Activated T-cell treated with anti-CD3 and anti-CD28 coated beads for 24 hours (primary cell): ENCODE results near the gene FRAT2.
"Not testable (repeated sequence)": the region's sequence is repeated elsewhere in the genome, so short reads cannot be mapped to it uniquely, and the experiment has no call there.

Experiments used
- DNase-seq: peaks from one replicate; pipeline ENCODE4 v3.0.0-alpha.2; 2020; ENCODE audit warnings: low read depth

Gene FRAT2

DNA sequence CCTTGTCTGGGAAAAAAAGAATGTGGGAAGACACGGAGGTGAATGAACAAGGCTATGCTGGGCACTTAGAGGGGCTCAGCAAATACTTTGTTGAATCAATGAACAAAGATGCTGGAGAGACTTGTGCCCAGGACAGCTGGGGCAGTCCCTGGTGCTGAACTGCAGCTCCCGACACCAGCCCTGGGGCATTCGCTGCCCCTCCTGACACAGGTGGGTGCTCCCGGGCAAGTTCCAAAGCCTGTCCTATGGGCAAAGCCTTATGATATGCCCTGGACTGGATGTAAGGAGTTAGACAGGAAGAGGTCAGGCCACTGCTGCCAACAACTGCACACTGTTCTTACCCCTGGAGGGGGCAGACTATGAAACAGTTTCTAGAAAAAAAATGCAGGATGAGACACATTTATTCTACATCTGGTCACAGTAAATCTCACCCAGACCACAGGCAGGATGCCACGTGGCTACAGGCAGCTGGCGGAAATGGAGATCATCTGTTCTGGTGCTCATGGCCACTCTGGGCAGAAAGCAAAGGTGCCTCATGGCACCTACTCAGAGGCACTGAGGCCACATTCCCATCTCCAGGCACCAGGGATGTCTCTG is 21.9 kb upstream of the FRAT2 start:
- DNase-seq, result no peak

DNA sequence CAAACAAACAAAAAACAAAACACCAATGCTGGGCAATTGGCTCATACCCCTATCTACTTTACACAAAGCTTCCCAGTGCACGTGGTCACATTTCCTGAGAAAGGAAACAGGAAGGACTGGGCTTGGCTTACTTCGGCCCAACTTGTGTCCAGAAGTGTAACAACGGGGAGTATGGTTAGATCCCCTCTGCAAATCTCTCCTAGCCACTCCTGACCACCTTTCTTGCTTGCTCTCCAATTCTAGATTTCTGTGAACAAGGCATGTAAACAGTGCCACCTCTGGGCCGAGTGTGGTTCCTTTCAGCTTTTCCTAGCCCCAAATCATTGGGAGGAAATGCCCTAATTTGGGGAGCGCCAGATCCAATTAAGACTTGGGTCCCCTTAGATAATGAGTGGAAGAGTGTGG is 21.0 kb upstream of the FRAT2 start:
- no peak for DNase-seq

DNA sequence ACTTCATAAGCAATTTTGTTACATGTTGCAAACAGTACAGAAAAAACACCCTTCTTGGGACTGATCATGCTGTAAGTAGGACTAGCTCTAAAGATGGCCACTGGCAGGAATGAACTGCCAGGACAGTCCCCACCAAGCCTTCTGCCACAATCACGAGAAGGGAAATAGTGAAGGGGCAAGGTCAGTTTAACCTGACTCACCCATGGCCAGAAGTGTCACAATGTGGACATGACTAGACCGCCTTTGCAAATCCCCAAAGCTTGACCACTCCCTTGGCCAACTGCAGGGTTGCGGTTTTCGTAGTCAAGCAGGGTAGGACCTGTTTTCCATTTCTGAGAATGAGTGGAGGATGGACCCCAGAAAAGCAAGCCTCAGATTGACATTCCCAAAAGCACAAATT is 19.4 kb upstream of the FRAT2 start:
- no peak for DNase-seq

DNA sequence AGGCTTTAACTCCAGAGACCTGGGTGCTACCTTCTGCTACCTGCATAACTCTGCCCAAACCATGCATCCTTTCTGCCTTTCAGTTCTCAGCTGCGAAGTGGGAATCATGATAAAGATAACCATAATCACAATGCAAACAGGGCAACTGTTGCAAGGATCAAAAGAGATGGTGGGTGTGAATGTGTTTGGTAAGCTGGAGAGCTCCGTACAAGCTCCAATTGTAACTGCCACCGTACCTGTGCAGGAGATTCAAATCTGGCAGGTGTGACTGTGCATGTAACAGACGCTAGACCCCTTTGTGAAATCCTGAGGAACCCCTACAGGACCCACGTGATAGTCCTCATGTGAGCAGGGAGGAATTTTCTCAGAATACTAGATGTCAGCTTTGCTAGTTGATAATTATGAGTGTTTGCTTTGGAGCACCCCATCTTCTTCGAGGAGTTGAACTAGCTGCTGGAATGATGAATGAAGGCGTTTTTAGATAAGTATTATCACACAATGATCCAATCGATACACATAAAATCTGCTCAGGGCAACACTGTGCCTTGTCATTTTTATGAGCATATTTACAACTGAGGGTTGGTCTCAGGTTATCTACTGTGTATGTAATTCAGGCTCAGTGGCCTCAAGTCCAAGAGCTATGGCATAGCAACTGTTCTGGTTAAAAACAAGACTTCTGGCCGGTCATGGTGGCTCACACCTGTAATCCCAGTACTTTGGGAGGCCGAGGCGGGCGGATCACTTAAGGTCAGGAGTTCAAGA is 15.4 kb upstream of the FRAT2 start:
- DNase-seq, result no peak

DNA sequence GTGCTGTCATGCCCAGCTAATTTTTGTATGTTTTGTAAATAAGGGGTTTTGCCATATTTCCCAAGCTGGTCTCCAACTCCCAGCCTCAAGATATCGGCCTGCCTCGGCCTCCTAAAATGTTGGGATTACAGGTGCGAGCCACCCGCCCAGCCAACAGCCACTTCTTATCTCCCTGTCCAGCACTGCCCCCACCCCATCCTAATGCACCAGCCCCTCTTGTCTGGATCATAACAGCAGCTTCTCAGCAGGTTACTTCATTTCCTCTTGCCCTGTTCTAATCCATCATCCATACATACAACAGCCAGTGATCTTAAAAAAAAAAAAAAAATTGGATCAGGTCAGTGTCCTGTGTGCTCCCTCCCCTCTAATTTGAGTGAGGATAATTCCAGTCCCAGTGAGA is 12.8 kb upstream of the FRAT2 start:
- no peak for DNase-seq

DNA sequence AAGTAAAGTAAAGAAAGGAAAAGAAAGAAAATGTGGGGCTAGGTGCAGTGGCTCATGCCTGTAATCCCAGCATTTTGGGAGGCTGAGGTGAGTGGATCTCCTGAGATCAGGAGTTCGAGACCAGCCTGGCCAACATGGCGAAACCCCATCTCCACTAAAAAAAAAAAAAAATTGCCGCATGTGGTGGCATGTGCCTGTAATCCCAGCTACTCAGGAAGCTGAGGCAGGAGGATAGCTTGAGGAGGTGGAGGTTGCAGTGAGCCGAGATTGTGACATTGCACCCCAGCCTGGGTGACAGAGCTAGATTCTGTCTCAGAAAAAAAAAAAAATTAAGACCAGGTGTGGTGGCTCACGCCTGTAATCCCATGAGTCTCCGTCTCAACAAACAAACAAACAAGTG is 9.1 kb upstream of the FRAT2 start:
- DNase-seq, result not testable (repeated sequence)

DNA sequence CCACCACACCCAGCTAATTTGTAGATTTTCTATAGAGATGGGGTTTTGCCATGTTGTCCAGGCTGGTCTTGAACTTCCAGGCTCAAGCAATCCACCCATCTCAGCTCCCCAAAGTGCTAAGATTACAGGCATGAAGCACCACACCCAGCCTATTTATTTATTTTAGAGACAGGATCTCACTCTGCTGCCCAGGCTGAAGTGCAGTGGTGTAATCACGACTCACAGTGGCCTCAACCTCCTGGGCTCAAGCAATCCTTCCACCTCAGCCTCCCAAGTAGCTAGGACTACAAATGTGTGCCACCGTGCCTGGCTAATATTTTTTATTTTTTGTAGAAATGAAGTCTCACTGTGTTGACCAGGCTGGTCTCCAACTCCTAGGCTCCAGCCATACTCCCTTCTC is 6.9 kb upstream of the FRAT2 start:
- no peak for DNase-seq

DNA sequence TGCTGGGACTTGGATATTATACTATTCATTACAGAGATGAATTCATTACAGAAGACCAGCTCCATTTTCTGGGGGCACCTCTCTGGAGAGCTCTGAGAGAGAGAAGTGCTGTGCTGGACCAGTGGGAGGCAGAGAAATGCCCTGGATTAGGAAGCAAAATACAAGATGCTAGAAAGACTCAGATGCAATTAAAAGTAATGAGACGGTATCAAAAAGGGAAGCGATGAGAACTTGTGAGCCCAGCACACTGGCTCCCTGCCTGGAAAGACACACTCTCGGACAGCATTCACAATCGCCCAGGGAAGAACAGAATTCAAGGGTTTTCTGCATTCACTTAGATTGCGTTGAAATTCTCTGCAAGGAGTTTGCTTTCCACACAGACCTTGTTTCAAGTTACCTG is 3.5 kb upstream of the FRAT2 start:
- DNase-seq, result no peak

DNA sequence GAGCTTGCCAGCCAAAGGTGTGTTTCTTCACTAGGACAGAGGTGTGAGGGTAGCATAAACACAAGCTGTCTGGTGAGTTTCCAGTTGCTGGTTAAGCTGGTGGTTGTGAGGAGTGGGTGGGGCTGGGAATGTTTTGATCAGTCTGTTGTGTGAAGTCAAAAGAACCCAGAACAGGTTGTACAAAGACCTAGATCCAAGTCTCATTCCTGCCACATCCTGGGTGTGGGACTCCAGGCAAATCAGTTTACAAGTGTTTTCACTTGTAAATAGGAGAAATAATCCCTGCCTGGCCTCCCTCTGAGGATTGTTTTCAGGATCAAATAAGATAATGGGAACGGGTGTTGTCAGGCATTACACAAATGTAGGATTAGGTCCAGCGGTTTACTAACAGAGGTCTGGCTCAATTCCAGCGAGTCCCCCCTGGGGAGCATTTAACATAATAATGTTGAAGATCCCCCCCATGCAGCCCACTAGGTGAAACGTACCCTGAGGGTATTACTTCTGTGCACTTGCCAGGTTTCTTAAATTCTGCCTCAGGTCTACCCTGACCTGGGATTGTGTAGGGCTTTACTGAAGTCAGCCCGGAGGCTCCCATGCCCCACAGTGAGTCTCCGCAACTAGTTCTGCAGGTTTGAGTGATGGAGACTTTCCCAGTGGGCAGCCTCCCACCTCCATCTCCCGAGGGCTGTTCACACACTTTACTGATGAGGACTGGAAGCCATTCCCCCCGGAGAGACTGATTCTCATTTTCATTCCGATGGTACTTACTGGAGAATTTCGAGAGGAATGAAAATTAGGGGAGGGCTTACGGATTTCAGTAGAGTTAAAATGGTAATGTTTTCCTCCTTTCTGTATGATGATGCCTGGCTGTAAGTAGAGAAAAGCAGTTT is 2.7 kb upstream of the FRAT2 start:
- DNase-seq, result no peak

DNA sequence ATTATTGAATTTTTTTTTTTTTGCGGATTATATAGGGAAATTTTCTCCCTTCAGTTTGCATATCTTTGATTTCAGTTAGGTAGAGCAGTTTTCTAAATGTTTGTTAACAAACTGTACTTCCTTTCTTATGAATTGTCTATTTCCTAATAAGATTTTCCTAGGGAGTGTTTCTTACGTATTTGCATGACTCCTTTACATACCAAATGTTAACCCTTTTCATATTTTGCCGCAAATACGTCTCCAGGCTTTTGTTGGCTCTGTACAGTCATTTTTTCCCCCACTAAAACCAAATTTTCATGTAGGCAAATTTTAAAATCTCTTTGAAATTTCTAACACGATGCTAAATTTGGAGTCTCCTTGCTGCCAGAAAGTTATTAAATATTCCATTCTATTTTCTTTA is 1.9 kb upstream of the FRAT2 start:
- no peak for DNase-seq

DNA sequence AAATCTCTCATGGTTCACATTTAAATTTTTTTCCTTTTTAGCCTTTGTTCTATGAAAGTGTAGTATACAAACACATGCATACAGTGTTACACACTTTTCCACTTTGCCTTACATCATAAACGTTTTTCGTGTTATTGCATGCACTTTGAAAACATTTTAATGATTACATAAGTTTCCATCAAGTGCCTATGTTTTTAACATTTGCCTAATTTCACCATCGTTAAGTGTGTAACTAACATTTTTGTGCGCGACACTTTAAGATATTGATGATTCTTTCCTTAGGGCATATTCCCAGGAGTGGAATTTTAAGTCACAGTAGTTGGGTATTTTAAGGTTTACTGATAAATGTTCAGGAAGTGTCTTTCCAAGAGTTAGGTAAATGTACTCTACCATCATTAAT is 1.5 kb upstream of the FRAT2 start:
- no peak for DNase-seq

DNA sequence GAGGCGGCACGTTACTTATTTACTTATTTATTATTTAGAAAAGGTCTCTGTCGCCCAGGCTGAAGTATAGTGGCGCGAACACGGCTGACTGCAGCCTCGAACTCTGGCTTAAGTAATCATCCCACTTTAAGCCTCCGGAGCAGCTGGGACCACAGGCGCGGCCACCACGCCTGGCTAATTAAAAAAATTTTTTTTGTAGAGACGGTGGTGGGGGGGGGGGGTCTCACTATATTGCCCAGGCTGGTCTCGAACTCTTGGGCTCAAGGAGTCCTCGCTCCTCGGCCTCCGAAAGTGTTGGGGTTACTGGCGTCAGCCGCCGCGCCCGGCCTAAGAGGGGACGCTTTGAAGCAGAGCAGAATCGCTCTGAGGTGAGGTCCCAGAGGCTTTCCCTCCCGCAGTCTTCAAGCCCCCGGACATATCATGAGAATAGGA is 675 bp upstream of the FRAT2 start:
- DNase-seq, result no peak

DNA sequence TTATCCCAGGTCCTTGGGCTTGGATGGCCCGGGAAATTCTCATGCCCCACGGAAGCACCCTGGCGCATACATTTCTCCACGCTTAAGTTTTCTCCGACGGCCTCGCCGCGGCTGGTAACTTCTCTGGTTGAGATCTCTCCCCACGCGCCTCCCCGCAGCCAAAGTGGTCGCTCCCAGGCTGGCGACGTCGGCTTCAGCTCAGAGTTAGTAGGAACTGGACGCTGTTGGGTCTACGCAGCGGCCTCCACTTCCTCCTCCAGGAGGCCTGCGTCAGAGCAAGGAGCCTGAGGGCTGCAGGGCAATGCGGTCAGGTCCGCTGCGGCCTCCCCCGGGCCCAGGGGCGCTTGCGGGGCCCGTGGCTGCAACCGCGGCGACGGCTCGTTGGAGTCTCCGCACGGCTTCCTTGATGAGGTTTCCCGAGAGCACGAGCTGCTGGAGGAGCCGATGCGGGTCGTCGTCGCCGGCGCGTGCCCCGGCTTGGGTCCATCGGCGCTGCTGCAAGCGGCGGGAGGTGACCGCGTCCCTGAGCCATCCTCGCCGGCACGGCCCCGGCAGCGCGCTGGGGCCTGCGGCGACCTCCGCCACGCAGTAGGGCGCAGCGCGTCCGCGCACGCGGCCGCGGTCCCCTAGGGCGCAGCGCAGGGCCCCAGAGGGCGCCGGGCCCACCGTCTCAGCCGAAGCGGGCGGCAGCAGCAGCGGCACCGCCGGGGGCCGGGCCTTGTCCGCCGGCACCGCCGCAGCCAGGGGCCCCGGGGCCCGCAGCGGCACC is 744 bp downstream of the FRAT2 start:
- DNase-seq, result no peak

DNA sequence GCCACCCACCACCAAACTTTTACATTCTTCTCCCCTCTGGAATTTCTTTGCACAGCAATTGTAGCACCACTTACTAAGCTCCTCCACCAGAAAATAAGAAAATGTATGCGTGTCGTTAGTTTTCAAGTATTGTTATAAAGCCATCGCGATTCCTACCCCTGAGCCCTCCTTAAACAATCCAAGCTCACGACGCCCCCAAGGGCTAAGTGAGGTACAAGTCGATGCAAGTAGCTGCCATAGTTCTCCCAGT is 1.3 kb downstream of the FRAT2 start:
- DNase-seq, result no peak

DNA sequence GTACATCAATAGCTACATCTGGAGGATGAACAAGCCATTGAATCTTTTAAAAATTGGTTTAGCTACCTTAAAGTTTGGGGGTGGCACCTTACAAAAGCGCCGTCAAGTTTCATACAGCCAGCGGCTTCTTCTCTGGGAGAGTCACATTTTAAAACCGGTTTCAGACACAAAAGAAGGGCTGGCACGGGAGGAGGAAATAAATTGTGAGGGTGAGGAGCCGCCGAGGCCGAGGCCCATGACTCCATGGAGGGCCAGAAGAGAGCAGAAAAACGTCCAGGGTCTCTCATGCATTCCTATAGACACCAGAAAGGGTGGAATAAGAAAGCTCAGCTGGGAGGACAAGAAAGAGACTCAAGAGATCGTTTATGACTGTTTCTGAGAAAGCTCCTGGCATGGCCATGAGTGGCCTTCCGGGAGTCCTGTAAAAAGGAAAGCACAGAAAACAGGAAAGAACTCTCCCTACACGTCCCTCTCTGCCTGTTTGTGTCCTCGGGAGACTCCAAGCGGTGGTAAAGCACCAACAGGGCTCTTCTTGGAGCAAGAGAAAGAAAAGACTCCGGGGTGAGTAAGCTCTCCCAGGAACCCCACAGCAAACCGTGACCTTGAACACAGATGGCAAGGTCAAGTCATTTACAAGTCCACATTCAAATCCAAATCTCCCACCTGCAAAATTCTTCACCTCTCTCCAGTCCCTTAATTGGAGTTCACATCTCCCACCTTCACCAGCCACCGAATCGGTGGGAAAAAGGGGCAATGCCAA is 1.8 kb downstream of the FRAT2 start:
- no peak for DNase-seq

DNA sequence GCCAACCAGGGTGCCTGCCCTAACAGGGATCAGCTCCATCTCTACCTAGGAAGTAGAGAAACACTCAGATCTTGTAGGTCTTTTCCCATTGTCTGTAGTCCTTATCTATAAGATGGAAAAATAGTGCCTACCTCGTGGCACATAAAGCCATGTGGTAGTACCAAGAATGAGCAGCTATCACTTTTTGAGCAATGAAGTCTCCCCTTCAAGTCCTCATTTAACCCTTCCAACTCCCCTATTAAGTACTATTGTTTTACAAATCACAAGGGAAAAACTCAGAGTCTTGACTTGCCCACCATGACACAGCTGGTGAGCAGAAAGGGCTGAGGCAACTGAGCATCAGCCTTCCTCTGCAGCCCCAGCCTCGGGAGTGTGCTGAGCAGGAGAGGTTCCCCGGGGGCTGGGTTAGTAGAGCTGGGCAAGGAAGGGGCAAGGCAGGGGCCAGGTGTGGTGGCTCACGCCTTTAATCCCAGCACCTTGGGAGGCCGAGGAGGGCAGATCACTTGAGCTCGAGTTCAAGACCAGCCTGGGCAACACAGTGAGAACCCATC is 3.3 kb downstream of the FRAT2 start:
- DNase-seq, result no peak

DNA sequence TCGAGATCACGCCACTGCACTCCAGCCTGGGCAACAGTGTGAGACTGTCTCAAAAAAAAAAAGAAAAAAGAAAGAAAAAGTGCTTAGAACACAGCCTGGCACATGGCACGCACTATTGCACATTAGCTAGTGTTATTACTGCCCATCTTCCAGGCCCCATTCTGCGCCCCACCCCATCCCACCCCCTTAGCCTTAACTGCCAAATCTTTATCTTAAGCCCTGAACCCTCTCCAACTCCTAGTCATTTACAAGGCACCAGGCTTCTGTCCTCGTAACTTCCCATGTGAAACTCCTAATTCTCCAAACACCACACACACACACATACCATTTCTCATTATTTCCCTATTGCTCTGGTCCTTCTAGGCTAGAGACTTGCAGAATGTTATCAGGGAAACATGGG is 4.8 kb downstream of the FRAT2 start:
- no peak for DNase-seq

DNA sequence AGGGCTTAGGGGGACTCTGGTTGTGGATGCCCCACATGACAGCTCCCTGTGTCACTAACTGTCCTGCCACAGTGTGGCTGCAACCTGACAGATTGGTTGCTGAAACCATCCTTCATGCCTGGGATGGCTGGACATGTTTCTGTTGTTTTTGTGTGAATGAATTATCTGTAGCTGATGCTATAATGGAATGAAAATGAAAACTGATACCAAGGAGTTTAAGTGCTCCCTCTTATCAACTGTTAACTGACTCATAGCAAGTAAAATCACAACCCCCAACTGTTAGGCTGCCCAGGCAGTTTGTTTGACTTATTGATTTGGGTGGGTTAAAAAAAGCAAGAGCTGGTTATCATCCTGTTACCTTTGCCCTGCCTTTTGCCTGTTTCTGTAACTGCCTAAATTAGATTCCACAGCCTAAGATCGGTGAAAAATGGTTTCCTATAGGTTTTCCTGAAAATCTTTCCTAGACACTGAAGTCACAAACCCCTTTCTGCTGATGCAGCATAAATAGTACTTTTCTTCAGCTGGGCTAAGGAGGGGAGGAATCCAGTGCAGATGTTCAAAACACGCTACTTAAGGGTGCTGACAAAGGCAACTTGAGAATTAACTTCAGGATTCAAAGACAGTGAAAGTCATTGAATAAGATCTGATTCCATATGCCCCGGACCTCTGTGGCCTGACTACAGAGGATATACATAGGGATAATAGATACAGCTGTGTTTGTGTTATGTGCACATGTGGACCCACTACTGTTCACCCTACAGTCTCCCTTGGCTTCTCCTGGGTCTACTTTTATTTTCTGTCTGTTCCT is 5.7 kb downstream of the FRAT2 start:
- no peak for DNase-seq

DNA sequence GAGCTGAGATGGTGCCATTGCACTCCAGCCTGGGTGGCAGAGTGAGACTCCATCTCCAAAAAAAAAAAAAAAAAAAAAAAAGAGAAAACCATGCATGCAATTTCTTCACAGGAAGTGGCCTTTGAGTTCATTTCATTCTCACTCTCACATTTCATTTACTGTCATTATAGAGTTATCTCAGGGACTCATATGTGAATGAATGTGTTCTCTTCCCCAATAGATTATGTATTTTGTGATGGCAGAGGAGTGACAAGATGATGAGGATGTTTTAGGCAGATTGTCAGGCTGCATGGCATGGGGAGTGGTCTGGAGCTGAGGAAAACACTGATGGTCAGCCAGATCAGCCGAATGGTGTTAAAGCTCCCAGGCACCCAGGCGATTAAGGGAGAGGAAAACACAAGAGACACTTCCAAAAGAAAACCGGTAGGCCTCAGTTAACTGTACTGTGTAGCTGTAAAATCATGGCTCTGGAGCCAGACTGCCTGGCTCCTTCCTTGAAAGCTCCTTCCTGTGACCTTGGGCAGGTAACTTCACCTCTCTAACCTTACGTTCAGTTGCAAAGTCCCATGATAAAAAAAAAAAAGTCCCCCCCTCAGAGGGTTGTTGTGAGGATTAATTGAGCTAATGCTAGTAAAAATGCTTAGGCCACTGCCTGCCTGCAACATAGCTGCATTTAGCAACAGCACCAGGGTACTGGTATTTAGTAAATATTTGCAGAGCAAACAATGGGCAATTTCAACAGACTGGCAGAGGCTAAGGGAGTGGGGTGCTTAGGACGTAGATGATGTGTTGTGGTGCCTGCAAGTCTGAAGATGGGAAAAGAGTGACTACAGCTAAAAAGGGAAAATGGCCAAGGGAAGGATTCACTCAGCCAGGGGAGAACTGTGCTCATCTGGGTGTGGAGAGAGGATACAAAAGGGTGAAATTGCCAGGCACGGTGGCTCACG is 6.9 kb downstream of the FRAT2 start:
- no peak for DNase-seq

DNA sequence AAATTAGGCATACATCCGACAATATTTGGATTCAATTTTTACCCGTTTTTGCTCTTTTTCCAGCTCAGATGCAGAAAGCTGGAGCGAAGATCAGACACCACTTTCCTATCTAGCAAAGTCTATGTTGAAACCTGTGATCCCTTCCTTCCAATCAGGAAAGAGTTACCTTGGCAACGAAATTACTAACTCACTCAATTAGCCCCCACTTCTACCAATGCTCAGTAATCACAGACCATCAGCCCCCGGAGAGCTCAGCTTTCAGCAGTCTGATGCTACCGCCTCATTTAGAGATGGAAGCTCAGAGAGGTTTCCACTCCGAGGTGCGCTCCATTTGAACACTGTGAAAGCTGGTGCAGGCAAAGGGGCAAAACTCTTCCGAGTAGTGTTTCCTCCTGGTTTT is 8.8 kb downstream of the FRAT2 start:
- DNase-seq, result no peak
